GM19043 (cell line): ENCODE results near the gene MMS19.
"Not testable (repeated sequence)": the region's sequence is repeated elsewhere in the genome, so short reads cannot be mapped to it uniquely, and the experiment has no call there.

Experiments used
- ATAC-seq: cut with Tn5 transposase; IDR thresholded peaks from one replicate; pipeline ENCODE4 v1.9.1; 2021; ENCODE audit warnings: low read depth; ENCODE audit not compliant: unreplicated experiment

The MMS19 gene

GRCh38 chr10:97468781-97469180, 29.4 kb downstream of the MMS19 start:
- not testable (repeated sequence) for ATAC-seq

- ATAC-seq, result no peak
Observed at GRCh38 chr10:97468162-97468561, 30.1 kb downstream of the MMS19 start.

DNA sequence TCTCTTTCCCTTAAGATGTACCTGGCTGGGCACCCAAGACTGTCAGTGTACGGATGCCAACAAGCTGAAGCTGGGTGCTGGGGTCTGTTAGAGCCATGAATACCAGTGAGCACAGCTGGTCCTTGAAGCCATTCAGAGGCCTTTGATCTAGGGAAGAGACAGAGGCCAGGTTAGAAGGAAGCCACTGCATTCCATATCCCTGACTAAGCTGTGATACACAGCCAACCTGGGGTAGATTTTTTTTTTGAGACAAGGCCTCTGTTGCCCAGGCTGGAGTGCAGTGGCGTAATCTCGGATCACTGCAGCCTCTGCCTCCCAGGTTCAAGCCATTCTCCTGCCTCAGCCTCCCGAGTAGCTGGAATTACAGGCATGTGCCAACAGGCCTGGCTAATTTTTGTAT, 31.5 kb downstream of the MMS19 start:
- ATAC-seq, result no peak

- ATAC-seq, result no peak
Observed at GRCh38 chr10:97465982-97466381, 32.2 kb downstream of the MMS19 start.

- no peak for ATAC-seq
Observed at GRCh38 chr10:97464226-97464625, 34.0 kb downstream of the MMS19 start.

DNA sequence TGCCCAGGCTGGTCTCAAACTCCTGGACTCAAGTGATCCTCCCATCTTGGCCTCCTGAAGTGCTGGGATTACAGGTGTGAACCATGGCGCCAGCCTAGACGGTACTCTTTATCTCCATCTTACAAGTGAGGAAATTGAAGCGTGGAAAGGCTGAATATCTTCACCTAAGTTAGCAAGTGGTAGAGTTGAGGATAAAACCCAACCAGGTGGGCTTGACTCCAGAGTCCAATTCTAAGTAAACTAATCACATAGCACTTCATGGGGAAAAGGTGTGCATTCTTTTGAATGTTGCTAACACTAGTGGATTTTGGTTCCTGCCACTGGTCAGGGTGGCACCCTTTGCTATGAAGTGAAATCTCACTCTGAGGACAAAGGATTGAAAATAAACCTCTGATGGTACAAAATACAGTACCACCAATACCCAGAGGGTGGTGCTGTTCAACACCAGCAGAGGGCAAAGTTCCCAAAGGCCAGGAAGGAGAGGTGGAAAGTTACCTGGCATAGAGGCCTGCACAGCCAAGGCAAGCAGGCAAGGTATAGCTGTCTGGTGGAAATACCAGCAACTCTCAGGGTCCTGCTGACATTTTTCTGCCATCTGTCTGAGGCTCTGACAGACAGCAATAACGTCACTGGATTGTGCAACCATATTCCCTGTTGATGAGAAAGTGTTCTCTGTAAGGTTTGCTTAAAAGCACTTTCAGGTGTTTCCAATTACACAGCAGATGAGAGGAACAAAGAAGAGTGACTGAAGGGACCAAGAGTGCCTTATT, 34.7 kb downstream of the MMS19 start:
- no peak for ATAC-seq

GRCh38 chr10:97462309-97462708, 35.9 kb downstream of the MMS19 start:
- ATAC-seq, result no peak

- no peak for ATAC-seq
Observed at GRCh38 chr10:97459933-97460332, 38.3 kb downstream of the MMS19 start.

DNA sequence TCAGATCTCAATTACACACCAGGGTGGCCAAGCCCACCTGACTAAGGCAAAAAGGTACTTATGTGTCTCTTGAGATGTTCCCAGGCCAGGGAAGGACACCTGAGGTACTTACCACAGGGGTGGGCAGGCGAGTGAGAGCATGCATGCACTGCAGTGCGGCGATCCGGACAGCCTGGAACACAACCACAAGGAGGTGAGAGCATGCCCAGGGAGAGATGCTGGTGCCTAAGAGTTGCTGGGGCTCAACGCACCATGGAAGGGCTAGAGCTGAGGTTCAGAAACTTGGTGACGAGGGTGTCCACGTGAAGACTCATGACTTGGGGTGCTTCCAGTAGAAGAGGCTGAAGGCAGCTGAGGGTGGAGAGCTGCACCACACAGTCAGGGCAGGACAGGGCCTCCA, 39.1 kb downstream of the MMS19 start:
- no peak for ATAC-seq

- ATAC-seq, result no peak
Observed at GRCh38 chr10:97456686-97457065, 41.5 kb downstream of the MMS19 start.

GRCh38 chr10:97456034-97456685, 42.1 kb downstream of the MMS19 start:
- no peak for ATAC-seq

- ATAC-seq, result no peak
Observed at GRCh38 chr10:97454330-97455036, 43.7 kb downstream of the MMS19 start.

- no peak for ATAC-seq
Observed at GRCh38 chr10:97452352-97452751, 45.9 kb downstream of the MMS19 start.

DNA sequence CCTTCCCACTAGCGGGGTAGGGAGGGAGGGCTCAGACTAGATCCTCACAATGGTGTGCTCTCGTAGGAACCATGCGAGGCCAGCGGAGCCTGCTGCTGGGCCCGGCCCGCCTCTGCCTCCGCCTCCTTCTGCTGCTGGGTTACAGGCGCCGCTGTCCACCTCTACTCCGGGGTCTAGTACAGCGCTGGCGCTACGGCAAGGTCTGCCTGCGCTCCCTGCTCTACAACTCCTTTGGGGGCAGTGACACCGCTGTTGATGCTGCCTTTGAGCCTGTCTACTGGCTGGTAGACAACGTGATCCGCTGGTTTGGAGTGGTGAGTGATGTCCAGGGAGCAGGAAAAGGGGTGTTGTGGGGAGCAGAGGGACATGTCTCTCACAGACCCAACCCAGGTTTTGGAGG, 46.6 kb downstream of the MMS19 start:
- no peak for ATAC-seq

DNA sequence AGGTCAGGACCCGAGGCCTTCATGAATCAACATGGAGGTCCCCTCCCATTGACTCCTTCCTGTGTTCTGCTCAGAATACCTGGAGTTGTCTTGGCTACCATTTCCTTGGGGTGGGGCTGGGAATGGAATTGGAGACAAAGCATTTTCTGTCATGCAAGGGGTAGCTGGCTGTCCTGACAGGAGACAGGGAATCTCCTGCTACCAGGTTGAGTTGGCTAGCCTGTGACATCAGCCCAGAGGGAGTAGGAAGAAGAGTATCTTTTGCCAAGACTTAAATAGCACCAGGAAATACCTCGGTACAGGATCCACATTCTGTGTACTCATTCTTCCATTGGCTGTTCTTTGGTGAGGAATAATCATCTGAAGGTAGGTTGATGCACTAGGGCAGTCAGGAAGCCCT, 47.4 kb downstream of the MMS19 start:
- no peak for ATAC-seq

- ATAC-seq, result peak; percentile 94
Observed at GRCh38 chr10:97445722-97446639, 52.2 kb downstream of the MMS19 start, which contains the start of the genes EXOSC1 and ZDHHC16. EXOSC1 (minus strand) TSS chr10:97446006; CDS start chr10:97445985, 21 bp downstream. ZDHHC16 (plus strand) TSS chr10:97446175; CDS start chr10:97451676, 5,501 bp downstream.

DNA sequence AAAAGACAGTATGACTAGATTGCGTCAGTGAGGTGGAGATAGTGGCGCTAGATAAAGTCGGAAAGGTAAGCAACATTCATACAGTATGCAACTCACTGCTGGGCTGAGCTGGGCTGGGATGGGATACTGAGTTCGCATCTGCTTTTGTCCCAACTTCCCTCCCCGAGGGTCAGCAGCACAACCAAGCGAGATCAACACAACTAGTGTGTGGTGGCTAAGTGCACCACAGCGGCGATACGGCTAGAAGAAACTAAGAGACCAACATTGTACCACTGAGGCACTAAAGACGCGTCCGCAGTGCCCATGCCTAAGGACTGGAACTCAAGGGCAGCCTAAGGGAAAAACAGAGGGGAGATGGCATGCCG, 52.9 kb downstream of the MMS19 start:
- no peak for ATAC-seq

DNA sequence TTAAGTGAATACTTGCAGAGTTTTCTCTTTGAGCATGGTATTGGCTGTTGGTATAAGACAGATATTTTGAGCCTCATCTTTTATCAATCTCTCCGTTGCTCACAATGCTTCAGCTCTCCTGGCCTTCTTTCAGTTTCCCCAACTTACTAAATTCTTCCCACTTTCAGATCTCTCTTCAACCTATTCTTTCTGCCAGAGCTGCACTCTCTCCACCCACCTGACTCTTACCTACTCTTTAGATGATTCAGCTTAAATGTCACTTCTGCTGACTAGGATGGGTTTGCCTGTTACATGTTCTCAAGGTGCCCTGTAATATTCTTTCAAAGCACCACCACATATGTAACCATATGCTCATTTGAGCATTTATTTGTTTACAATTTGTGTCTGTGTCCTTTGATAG, 54.0 kb downstream of the MMS19 start:
- ATAC-seq, result no peak

GRCh38 chr10:97442277-97442676, 55.9 kb downstream of the MMS19 start:
- ATAC-seq, result no peak

DNA sequence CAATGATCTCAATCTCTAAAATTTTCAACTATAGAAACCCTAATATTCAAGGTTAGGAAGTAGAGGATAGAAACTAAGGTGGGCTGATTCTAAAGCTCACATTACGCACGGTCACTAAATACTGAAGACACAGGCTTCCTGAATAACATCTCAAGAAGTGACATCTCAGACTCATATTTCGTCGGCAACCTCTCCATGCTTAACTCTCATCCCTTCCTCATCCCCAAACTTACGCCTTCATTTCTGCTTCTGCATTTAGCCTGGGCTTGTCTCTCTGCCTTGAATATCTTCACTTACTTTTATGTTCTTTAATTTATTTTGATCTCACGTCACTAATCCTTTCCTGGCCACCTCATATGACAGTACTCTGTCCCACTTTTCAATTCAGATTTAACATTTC, 63.0 kb downstream of the MMS19 start:
- no peak for ATAC-seq
